HepG2 (cell line): Measurements from ENCODE around the gene FAM174C. TPM values are rescaled to one million over a fixed set of nuclear protein-coding genes. Genes with fewer than 3 reads are reported as not detected.

Source experiments
- DNMT1 ChIP-seq: sonication (generic); formaldehyde crosslinking; IDR thresholded peaks from 2 replicates; pipeline ENCODE4 v1.5.1; 2020; ENCODE audit warnings: mild to moderate bottlenecking, missing genetic modification reagents
- DNMT3B ChIP-seq: conservative IDR thresholded peaks from 2 replicates; pipeline ENCODE4 v1.6.1; 2016; ENCODE audit warnings: missing biosample characterization, control low read depth
- EEA1 ChIP-seq: sonication (generic); formaldehyde crosslinking; IDR thresholded peaks from 2 replicates; pipeline ENCODE4 v1.5.1; 2020; ENCODE audit warnings: mild to moderate bottlenecking, missing genetic modification reagents, borderline replicate concordance
- ELF3 ChIP-seq: IDR thresholded peaks from 2 replicates; pipeline ENCODE4 v1.6.1; 2016; ENCODE audit warnings: missing genetic modification reagents, missing compliant biosample characterization
- FOSL1 ChIP-seq: sonication (generic); formaldehyde crosslinking; IDR thresholded peaks from 2 replicates; pipeline ENCODE4 v1.9.0; 2021; ENCODE audit warnings: missing genetic modification reagents, borderline replicate concordance
- HMG20A ChIP-seq: IDR thresholded peaks from 2 replicates; pipeline ENCODE4 v1.6.1; 2016; ENCODE audit warnings: borderline replicate concordance
- MIXL1 ChIP-seq: IDR thresholded peaks from 2 replicates; pipeline ENCODE4 v1.6.1; 2016
- NR1H2 ChIP-seq: sonication (generic); formaldehyde crosslinking; IDR thresholded peaks from 2 replicates; pipeline ENCODE4 v1.8.1; 2022; ENCODE audit warnings: low read depth, missing genetic modification reagents, borderline replicate concordance
- PITX1 ChIP-seq: sonication (generic); formaldehyde crosslinking; IDR thresholded peaks from 2 replicates; pipeline ENCODE4 v1.5.1; 2020; ENCODE audit warnings: mild to moderate bottlenecking, missing genetic modification reagents
- SYNCRIP ChIP-seq: fragments of 200-400 bp; formaldehyde crosslinking; IDR thresholded peaks from 2 replicates; pipeline ENCODE4 v1.6.1; 2018; ENCODE audit warnings: mild to moderate bottlenecking, low read depth, low read length; ENCODE audit not compliant: insufficient read depth
- U2AF2 ChIP-seq: fragments of 200-400 bp; formaldehyde crosslinking; IDR thresholded peaks from 2 replicates; pipeline ENCODE4 v1.6.1; 2017; ENCODE audit warnings: low read depth, mild to moderate bottlenecking, low read length
- ZBTB7B ChIP-seq: sonication (generic); formaldehyde crosslinking; IDR thresholded peaks from 2 replicates; pipeline ENCODE4 v1.4.0; 2020; ENCODE audit warnings: missing genetic modification reagents
- ZFP1 ChIP-seq: IDR thresholded peaks from 2 replicates; pipeline ENCODE4 v1.6.1; 2016
- ZFX ChIP-seq: sonication (generic); formaldehyde crosslinking; IDR thresholded peaks from 2 replicates; pipeline ENCODE4 v1.4.0; 2020; ENCODE audit warnings: mild to moderate bottlenecking, low read depth, missing genetic modification reagents, moderate library complexity
- ZNF136 ChIP-seq: sonication (generic); formaldehyde crosslinking; IDR thresholded peaks from 2 replicates; pipeline ENCODE4 v1.8.1; 2022; ENCODE audit warnings: low read depth, mild to moderate bottlenecking, moderate library complexity, missing genetic modification reagents
- ZNF337 ChIP-seq: sonication (generic); formaldehyde crosslinking; IDR thresholded peaks from 2 replicates; pipeline ENCODE4 v1.5.1; 2020; ENCODE audit warnings: missing genetic modification reagents, low read depth, mild to moderate bottlenecking, borderline replicate concordance
- ZNF33A ChIP-seq: sonication (generic); formaldehyde crosslinking; IDR thresholded peaks from 2 replicates; pipeline ENCODE4 v1.5.1; 2020; ENCODE audit warnings: missing genetic modification reagents, mild to moderate bottlenecking, moderate library complexity, borderline replicate concordance
- ZNF556 ChIP-seq: sonication (generic); formaldehyde crosslinking; IDR thresholded peaks from 2 replicates; pipeline ENCODE4 v1.4.0; 2020; ENCODE audit warnings: mild to moderate bottlenecking, missing genetic modification reagents, borderline replicate concordance
- ZNF75D ChIP-seq: sonication (generic); formaldehyde crosslinking; IDR thresholded peaks from 2 replicates; pipeline ENCODE4 v1.8.1; 2023; ENCODE audit warnings: missing genetic modification reagents, mild to moderate bottlenecking, borderline replicate concordance
- polyA plus RNA-seq, 8 experiments: library from polyadenylated mRNA; depleted of rRNA in 3 of 8; stranded (reverse) in 7 of 8; unstranded in 1 of 8; fragments of >200 nt; fragmentation: Illumina TruSeq in 4 of 8; extraction: Trizol in 4 of 8; gene quantifications; 2 replicates each; pipeline versions ENCODE4 v1.2.1 to v1.2.3, GENCODE V29; 2011 to 2016; ENCODE audit warnings: low read depth in 4 of 8, missing spikeins in 1 of 8, mixed read lengths in 1 of 8; ENCODE audit not compliant: insufficient read depth in 1 of 8
- total RNA-seq, 5 experiments: library from RNA; depleted of rRNA; stranded (reverse); fragments of >200 nt; fragmentation: Illumina TruSeq; extraction: Trizol; gene quantifications; 2 replicates each; pipeline ENCODE4 v1.2.3, GENCODE V29; 2016; ENCODE audit warnings: low read depth in 1 of 5
- TF ChIP-seq, protein P1 (sequence below): sonication (generic); formaldehyde crosslinking; IDR thresholded peaks from 2 replicates; pipeline ENCODE4 v1.4.0; 2020; ENCODE audit warnings: mild to moderate bottlenecking, missing genetic modification reagents
- TF ChIP-seq, protein P2 (sequence below): sonication (generic); formaldehyde crosslinking; IDR thresholded peaks from 2 replicates; pipeline ENCODE4 v1.8.0; 2022; ENCODE audit warnings: mild to moderate bottlenecking, missing genetic modification reagents, borderline replicate concordance
- TF ChIP-seq, protein P3 (sequence below): sonication (generic); formaldehyde crosslinking; IDR thresholded peaks from 2 replicates; pipeline ENCODE4 v1.8.0; 2022; ENCODE audit warnings: mild to moderate bottlenecking, missing genetic modification reagents, moderate library complexity
- TF ChIP-seq, protein P4 (sequence below): sonication (generic); formaldehyde crosslinking; IDR thresholded peaks from 2 replicates; pipeline ENCODE4 v1.4.0; 2020; ENCODE audit warnings: missing genetic modification reagents; ENCODE audit errors: not compliant biosample characterization
- TF ChIP-seq, protein P5 (sequence below): sonication (generic); formaldehyde crosslinking; IDR thresholded peaks from 2 replicates; pipeline ENCODE4 v1.5.0; 2020; ENCODE audit warnings: missing genetic modification reagents, mild to moderate bottlenecking, borderline replicate concordance

The FAM174C gene
- total and polyA plus RNA-seq, 2 of the 13 experiments (the other 11 are each of a cell fraction or from before 2014, with no cell fraction given), result 19.5 to 31.3 TPM

DNA sequence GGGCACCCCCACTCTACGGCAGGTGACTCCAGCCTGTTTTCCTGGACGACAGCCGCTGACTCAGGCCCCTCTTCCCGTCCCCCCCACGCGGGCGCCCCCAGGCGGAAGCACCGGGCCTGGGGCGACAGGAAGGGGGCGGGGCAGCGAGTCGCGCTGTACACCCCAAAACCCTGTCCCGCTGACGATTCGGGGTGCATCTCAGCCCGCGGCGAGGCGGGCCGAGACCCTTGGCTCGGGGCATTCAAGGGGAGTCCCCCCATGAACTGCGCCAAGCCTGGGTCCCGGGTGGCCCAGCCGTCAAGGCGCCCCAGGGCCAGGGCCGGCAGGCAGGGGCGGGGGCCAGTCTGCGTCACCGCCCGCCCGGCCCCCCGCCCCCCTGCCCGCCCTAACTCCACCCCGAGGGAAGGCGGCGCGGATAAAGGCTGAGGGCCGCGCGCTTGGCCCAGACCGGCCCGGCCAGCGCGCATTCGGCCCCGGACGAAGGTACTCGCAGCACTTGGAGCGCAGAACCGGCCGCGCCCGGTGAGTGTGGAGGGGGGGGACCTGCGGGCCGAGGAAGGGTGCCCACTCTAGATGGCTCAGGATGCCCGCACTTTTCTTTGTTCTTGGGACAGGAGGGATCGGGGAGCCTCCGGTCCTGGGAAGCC, 27.1 kb upstream of the FAM174C start, which contains the start of gene MIDN (continued):
- peak; percentile 75; the same call in 1 of the 2 replicates for TF ChIP-seq ZBTB7B (CRISPR knock-in tag)
- no peak for TF ChIP-seq ZNF337 (CRISPR knock-in tag)
- no peak for TF ChIP-seq DNMT1 (CRISPR knock-in tag)
- no peak for TF ChIP-seq PITX1 (CRISPR knock-in tag)
- TF ChIP-seq, protein P1, sequence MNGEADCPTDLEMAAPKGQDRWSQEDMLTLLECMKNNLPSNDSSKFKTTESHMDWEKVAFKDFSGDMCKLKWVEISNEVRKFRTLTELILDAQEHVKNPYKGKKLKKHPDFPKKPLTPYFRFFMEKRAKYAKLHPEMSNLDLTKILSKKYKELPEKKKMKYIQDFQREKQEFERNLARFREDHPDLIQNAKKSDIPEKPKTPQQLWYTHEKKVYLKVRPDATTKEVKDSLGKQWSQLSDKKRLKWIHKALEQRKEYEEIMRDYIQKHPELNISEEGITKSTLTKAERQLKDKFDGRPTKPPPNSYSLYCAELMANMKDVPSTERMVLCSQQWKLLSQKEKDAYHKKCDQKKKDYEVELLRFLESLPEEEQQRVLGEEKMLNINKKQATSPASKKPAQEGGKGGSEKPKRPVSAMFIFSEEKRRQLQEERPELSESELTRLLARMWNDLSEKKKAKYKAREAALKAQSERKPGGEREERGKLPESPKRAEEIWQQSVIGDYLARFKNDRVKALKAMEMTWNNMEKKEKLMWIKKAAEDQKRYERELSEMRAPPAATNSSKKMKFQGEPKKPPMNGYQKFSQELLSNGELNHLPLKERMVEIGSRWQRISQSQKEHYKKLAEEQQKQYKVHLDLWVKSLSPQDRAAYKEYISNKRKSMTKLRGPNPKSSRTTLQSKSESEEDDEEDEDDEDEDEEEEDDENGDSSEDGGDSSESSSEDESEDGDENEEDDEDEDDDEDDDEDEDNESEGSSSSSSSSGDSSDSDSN (CRISPR knock-in tag), result no peak
- TF ChIP-seq ZFX (CRISPR knock-in tag), result peak; percentile 82
- no peak for TF ChIP-seq NR1H2 (CRISPR knock-in tag)
- TF ChIP-seq, protein P2, sequence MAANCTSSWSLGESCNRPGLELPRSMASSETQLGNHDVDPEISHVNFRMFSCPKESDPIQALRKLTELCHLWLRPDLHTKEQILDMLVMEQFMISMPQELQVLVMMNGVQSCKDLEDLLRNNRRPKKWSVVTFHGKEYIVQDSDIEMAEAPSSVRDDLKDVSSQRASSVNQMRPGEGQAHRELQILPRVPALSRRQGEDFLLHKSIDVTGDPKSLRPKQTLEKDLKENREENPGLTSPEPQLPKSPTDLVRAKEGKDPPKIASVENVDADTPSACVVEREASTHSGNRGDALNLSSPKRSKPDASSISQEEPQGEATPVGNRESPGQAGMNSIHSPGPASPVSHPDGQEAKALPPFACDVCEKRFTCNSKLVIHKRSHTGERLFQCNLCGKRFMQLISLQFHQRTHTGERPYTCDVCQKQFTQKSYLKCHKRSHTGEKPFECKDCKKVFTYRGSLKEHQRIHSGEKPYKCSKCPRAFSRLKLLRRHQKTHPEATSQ (CRISPR knock-in tag), result 0 out of 2 replicates have a peak, but pooled peaks have one; percentile 48
- no peak for TF ChIP-seq ZNF33A (CRISPR knock-in tag)
- no peak for TF ChIP-seq U2AF2
- TF ChIP-seq FOSL1 (CRISPR knock-in tag), result peak; percentile 45; the same call in 1 of the 2 replicates
- no peak for TF ChIP-seq HMG20A (CRISPR knock-in tag)
- TF ChIP-seq, protein P3, sequence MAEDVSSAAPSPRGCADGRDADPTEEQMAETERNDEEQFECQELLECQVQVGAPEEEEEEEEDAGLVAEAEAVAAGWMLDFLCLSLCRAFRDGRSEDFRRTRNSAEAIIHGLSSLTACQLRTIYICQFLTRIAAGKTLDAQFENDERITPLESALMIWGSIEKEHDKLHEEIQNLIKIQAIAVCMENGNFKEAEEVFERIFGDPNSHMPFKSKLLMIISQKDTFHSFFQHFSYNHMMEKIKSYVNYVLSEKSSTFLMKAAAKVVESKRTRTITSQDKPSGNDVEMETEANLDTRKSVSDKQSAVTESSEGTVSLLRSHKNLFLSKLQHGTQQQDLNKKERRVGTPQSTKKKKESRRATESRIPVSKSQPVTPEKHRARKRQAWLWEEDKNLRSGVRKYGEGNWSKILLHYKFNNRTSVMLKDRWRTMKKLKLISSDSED (CRISPR knock-in tag), result no peak
- no peak for TF ChIP-seq EEA1 (CRISPR knock-in tag)
- TF ChIP-seq, protein P4, sequence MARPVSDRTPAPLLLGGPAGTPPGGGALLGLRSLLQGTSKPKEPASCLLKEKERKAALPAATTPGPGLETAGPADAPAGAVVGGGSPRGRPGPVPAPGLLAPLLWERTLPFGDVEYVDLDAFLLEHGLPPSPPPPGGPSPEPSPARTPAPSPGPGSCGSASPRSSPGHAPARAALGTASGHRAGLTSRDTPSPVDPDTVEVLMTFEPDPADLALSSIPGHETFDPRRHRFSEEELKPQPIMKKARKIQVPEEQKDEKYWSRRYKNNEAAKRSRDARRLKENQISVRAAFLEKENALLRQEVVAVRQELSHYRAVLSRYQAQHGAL (CRISPR knock-in tag), result peak; percentile 33
- TF ChIP-seq ZFP1 (CRISPR knock-in tag), result no peak
- 0 out of 2 replicates have a peak, but pooled peaks have one; percentile 12 for TF ChIP-seq MIXL1 (CRISPR knock-in tag)
- no peak for TF ChIP-seq SYNCRIP
- TF ChIP-seq ZNF75D (CRISPR knock-in tag), result no peak
- peak; percentile 58 for TF ChIP-seq ELF3 (CRISPR knock-in tag)
- TF ChIP-seq ZNF136 (CRISPR knock-in tag), result no peak
- no peak for TF ChIP-seq DNMT3B (CRISPR knock-in tag)
- TF ChIP-seq, protein P5, sequence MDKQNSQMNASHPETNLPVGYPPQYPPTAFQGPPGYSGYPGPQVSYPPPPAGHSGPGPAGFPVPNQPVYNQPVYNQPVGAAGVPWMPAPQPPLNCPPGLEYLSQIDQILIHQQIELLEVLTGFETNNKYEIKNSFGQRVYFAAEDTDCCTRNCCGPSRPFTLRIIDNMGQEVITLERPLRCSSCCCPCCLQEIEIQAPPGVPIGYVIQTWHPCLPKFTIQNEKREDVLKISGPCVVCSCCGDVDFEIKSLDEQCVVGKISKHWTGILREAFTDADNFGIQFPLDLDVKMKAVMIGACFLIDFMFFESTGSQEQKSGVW (CRISPR knock-in tag), result no peak
- TF ChIP-seq ZNF556, result no peak
